Esophagus muscularis mucosa (tissue), 4 donors: ENCODE measurements around the gene TEKT1.

Source experiments
- CTCF ChIP-seq, 3 experiments: fragments of 200-600 bp in 2 of 3; fragments of 450-650 bp in 1 of 3; sonication (generic) in 2 of 3; IDR thresholded peaks; one replicate each; pipeline ENCODE4 v1.5.1; 2017 to 2019; ENCODE audit warnings: antibody characterized with exemption in 3 of 3, mild to moderate bottlenecking in 2 of 3, moderate library complexity in 1 of 3
- EP300 ChIP-seq: sonication (generic); formaldehyde crosslinking; IDR thresholded peaks from one replicate; pipeline ENCODE4 v1.6.1; 2017; ENCODE audit warnings: antibody characterized with exemption
- POLR2A ChIP-seq: fragments of 450-650 bp; IDR thresholded peaks from one replicate; pipeline ENCODE4 v1.6.1; 2017; ENCODE audit warnings: antibody characterized with exemption, moderate library complexity, mild to moderate bottlenecking, low read depth
- POLR2AphosphoS5 ChIP-seq, 2 donors: sonication (generic); formaldehyde crosslinking; IDR thresholded peaks; one replicate each; pipeline ENCODE4 v1.6.1; 2017; ENCODE audit warnings: antibody characterized with exemption in 2 of 2

GRCh38 chr17:6779411-6779810, 52.1 kb downstream of the TEKT1 start:
- no peak for TF ChIP-seq CTCF (IDR thresholded peaks at IDR 0.05)
- TF ChIP-seq POLR2AphosphoS5 (IDR thresholded peaks at IDR 0.05) = no peak
- TF ChIP-seq POLR2A = no peak
- no peak for TF ChIP-seq EP300
